Tibial nerve (tissue), 3 donors: Measurements from ENCODE around the gene GYG2.

Experiments
- EP300 ChIP-seq, 2 donors: sonication (generic); formaldehyde crosslinking; IDR thresholded peaks; one replicate each; pipeline ENCODE4 v1.6.1; 2017; ENCODE audit warnings: antibody characterized with exemption in 2 of 2, mild to moderate bottlenecking in 1 of 2
- POLR2A ChIP-seq, 2 donors: fragments of 450-650 bp; IDR thresholded peaks; one replicate each; pipeline ENCODE4 v1.6.1; 2017; ENCODE audit warnings: antibody characterized with exemption in 2 of 2, mild to moderate bottlenecking in 2 of 2, moderate library complexity in 2 of 2

- TF ChIP-seq EP300 (IDR thresholded peaks at IDR 0.05) = no peak
- no peak for TF ChIP-seq POLR2A (IDR thresholded peaks at IDR 0.05)
These were observed 46.0 kb upstream of the GYG2 start for GRCh38 chrX:2782778-2783177.
